HG02678 (cell line): ENCODE measurements around the gene LPCAT1.

Source experiments
- ATAC-seq: cut with Tn5 transposase; IDR thresholded peaks from one replicate; pipeline ENCODE4 v1.9.1; 2021; ENCODE audit warnings: mild to moderate bottlenecking, moderate library complexity; ENCODE audit not compliant: unreplicated experiment

Gene LPCAT1

GRCh38 chr5:1555011-1555807 lies 31.4 kb upstream of the LPCAT1 start:
- ATAC-seq = no peak

- ATAC-seq = no peak
Observed at GRCh38 chr5:1554410-1554967, 30.7 kb upstream of the LPCAT1 start.

GRCh38 chr5:1553539-1554409 lies 30.0 kb upstream of the LPCAT1 start:
- no peak for ATAC-seq

GRCh38 chr5:1552521-1553255 lies 28.9 kb upstream of the LPCAT1 start:
- ATAC-seq = no peak

GRCh38 chr5:1551426-1552301 lies 27.9 kb upstream of the LPCAT1 start:
- ATAC-seq = no peak

GRCh38 chr5:1550287-1551076 lies 26.7 kb upstream of the LPCAT1 start:
- no peak for ATAC-seq

GRCh38 chr5:1549475-1550030 lies 25.8 kb upstream of the LPCAT1 start:
- ATAC-seq = no peak

- no peak for ATAC-seq
Observed at GRCh38 chr5:1548702-1549474, 25.1 kb upstream of the LPCAT1 start.

GRCh38 chr5:1547655-1548054 lies 23.9 kb upstream of the LPCAT1 start:
- no peak for ATAC-seq

GRCh38 chr5:1547236-1547635 lies 23.5 kb upstream of the LPCAT1 start:
- ATAC-seq = no peak

GRCh38 chr5:1546556-1546955 lies 22.8 kb upstream of the LPCAT1 start:
- ATAC-seq = no peak

- ATAC-seq = no peak
Observed at GRCh38 chr5:1545805-1546355, 22.1 kb upstream of the LPCAT1 start.

- no peak for ATAC-seq
Observed at GRCh38 chr5:1545126-1545804, 21.5 kb upstream of the LPCAT1 start.

- ATAC-seq = no peak
Observed at GRCh38 chr5:1544294-1544961, 20.7 kb upstream of the LPCAT1 start.

GRCh38 chr5:1543398-1544293 lies 19.9 kb upstream of the LPCAT1 start:
- no peak for ATAC-seq

- ATAC-seq = no peak
Observed at GRCh38 chr5:1542781-1543180, 19.0 kb upstream of the LPCAT1 start.
